GM21576 (cell line): Measurements from ENCODE around the gene KIF1B.
"Not testable (repeated sequence)": the region's sequence is repeated elsewhere in the genome, so short reads cannot be mapped to it uniquely, and the experiment has no call there.

ENCODE experiments used
- ATAC-seq: cut with Tn5 transposase; IDR thresholded peaks from one replicate; pipeline ENCODE4 v1.9.1; 2021; ENCODE audit warnings: mild to moderate bottlenecking, moderate library complexity; ENCODE audit not compliant: unreplicated experiment

Gene KIF1B

GRCh38 chr1:10325521-10325920 is 115.2 kb downstream of the KIF1B start:
- no peak for ATAC-seq

- no peak for ATAC-seq
These were observed 115.9 kb downstream of the KIF1B start for GRCh38 chr1:10326251-10326650.

- no peak for ATAC-seq
These were observed 118.0 kb downstream of the KIF1B start for GRCh38 chr1:10328180-10328963.

- ATAC-seq = no peak
These were observed 127.1 kb downstream of the KIF1B start for GRCh38 chr1:10337436-10337835.

GRCh38 chr1:10338047-10338446 is 127.7 kb downstream of the KIF1B start:
- no peak for ATAC-seq

- no peak for ATAC-seq
These were observed 128.2 kb downstream of the KIF1B start for GRCh38 chr1:10338611-10339010.

GRCh38 chr1:10339036-10339567 is 128.7 kb downstream of the KIF1B start:
- no peak for ATAC-seq

GRCh38 chr1:10339815-10340214 is 129.4 kb downstream of the KIF1B start:
- no peak for ATAC-seq

- ATAC-seq = no peak
These were observed 130.7 kb downstream of the KIF1B start for GRCh38 chr1:10340930-10341590.

- ATAC-seq = no peak
These were observed 136.7 kb downstream of the KIF1B start for GRCh38 chr1:10347109-10347508.

GRCh38 chr1:10353282-10353681 is 142.9 kb downstream of the KIF1B start:
- no peak for ATAC-seq

GRCh38 chr1:10353693-10354092 is 143.3 kb downstream of the KIF1B start:
- no peak for ATAC-seq

- no peak for ATAC-seq
These were observed 149.7 kb downstream of the KIF1B start for GRCh38 chr1:10360045-10360444.

- no peak for ATAC-seq
These were observed 151.1 kb downstream of the KIF1B start for GRCh38 chr1:10361515-10361914.

GRCh38 chr1:10368194-10368593 is 157.8 kb downstream of the KIF1B start:
- no peak for ATAC-seq

- no peak for ATAC-seq
These were observed 164.1 kb downstream of the KIF1B start for GRCh38 chr1:10374442-10374860.

GRCh38 chr1:10377365-10378029 is 167.1 kb downstream of the KIF1B start:
- not testable (repeated sequence) for ATAC-seq

- ATAC-seq = no peak
These were observed 167.9 kb downstream of the KIF1B start for GRCh38 chr1:10378081-10378841.

GRCh38 chr1:10379101-10379620 is 168.8 kb downstream of the KIF1B start:
- no peak for ATAC-seq

- no peak for ATAC-seq
These were observed 169.3 kb downstream of the KIF1B start for GRCh38 chr1:10379676-10380075.
